Inferior parietal cortex (tissue), 1 donor: ENCODE measurements around the gene LRRC27.
"Not testable (repeated sequence)": the region's sequence is repeated elsewhere in the genome, so short reads cannot be mapped to it uniquely, and the experiment has no call there.

Experiments used
- DNase-seq: peaks from one replicate; pipeline ENCODE4 v3.0.0-alpha.2; 2016; ENCODE audit errors: extremely low spot score

LRRC27 gene

GRCh38 chr10:132314881-132315280 is 17.1 kb upstream of the LRRC27 start:
- DNase-seq, result not testable (repeated sequence)

- no peak for DNase-seq
These were observed 15.9 kb upstream of the LRRC27 start for GRCh38 chr10:132316133-132316532.

- DNase-seq, result not testable (repeated sequence)
These were observed 14.5 kb upstream of the LRRC27 start for GRCh38 chr10:132317477-132317876.

GRCh38 chr10:132319853-132320653 is 11.9 kb upstream of the LRRC27 start:
- DNase-seq, result no peak

DNA sequence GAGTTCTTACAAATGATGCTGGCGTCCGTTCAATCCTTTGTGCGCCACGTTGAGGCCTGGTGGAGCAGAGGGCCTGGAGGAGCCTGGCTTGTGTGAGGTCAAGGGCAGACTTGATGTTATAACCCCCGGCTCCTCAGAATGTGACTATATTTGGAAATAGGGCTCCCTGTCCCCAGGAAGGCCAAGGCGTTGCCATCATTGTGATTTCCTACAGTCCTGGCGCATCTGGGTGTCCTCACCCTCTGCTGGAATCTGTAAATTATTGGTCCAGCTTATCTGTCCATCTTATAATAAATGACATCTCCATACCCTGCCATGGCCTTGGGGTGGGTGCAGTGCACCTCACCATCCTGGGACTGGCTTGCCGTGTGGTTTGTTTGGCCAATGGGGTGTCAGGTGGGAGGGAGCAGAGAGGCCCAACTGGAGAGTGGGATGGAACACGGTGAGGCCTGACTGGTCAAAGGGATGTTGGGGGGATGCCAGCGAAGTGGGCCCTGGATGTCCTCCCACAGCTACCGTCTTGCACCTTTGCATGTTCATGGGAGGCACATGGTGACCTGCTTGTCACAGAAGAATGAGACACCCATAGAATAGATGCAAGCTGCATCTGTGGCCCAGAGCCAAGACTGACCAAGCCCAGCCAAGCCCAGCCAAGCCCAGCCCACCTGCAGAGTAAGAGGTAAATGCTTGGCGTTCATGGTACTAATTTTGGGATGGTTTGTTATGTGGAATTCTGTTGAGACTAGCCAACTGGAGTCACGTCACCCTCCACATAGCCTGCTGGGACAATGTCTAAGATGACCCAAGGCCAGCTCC is 11.1 kb upstream of the LRRC27 start:
- no peak for DNase-seq

DNA sequence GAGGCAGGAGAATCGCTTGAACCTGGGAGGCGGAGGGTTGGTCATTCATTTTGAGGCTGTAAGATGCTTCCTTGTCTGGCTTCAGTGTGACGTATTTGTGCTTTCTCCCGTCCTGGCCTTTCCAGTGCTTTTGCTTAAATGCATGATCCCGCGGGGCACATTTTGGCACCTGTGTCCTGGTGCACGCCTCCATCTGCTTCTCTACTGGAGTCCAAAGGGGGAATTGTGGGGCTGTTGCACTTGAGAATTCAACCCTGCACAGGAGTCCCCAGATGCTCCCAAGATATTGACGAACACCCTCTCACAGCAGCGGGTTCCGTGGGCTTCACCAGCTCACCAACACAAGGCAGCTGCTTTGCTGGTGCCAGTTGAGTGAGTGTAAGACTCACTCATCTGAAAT is 10.3 kb upstream of the LRRC27 start:
- DNase-seq, result no peak

DNA sequence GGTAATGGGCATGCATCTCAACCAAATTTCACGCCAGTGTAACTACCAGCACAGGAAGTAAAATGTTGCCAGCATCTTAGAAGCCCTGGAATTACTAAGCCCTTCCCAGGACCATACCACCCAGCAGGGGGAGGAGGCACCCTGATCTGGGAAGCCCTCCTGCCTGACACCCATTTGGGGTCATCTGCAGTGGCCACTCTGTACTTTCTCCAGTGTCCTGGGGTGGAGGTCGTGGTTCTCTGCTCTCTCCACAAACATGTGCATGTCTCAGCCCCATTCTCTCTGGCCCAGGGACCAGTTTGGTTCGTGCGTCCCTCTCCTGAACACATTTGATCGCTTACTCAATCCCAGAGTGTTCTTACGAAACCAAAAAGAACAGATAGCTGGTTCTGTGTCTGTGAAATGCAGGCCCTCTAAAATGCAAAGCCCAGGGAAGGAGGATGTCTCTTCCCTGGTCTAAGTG is 9.4 kb upstream of the LRRC27 start:
- DNase-seq, result no peak

DNA sequence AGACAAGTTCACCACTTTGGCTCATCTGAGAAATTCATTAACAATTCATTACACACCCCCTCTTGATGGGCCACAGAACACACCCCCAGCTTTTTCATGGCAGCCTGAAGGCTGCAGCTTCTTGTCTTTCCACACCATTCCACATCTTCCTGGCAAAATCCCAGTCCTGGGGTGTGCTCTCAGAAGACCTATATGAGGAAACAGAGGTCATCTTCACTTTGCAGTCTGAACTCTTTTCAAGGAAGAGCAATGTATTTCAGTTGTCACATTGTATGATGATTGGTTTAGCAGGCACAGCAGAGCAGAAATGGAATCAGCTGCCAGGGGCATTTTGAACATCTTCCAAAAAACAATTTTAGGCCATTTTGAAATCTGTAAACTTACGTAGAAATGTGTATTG is 7.8 kb upstream of the LRRC27 start:
- no peak for DNase-seq

DNA sequence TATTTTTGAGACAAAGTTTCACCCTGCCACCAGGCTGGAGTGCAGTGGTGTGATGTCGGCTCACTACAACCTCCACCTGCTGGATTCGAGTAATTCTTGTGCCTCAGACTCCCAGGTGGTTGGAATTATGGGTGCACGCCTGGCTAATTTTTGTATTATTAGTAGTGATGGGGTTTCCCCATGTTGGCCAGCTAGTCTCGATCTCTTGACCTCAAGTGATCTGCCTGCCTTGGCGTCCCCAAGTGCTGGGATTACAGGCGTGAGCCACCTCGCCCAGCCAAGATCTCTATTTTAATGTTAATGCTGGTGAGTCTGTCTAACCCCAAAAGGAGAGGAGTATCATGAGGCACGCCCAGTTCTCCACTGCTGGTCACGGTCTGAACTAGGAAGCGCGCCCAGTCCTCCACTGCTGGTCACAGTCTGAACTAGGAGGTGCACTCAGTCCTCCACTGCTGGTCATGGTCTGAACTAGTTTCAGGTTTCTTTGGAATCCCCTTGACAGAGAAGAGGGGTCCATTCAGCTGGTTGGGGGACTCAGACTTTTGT is 5.6 kb upstream of the LRRC27 start:
- no peak for DNase-seq

GRCh38 chr10:132326925-132327324 is 5.1 kb upstream of the LRRC27 start:
- DNase-seq, result no peak

GRCh38 chr10:132328106-132328505 is 3.9 kb upstream of the LRRC27 start:
- DNase-seq, result no peak

DNA sequence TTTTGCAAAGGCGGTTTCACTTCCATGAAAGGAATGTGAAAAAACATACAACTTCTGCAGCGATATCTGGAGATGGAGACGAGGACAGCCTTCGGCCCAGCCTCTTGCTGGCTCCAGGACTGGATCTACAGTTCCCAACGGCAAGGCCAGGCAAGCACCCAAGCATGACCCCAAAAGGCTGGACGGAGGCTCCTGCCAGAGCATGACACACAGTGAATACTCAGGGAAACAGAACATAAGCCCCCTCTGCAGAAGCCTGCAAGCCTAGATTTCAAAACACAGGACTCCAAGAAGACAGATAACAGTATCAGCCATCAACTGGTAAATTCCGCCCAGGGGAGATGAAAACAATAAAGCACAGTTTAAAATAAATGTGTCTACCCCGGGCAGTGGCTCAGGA is 3.3 kb upstream of the LRRC27 start:
- DNase-seq, result no peak

DNA sequence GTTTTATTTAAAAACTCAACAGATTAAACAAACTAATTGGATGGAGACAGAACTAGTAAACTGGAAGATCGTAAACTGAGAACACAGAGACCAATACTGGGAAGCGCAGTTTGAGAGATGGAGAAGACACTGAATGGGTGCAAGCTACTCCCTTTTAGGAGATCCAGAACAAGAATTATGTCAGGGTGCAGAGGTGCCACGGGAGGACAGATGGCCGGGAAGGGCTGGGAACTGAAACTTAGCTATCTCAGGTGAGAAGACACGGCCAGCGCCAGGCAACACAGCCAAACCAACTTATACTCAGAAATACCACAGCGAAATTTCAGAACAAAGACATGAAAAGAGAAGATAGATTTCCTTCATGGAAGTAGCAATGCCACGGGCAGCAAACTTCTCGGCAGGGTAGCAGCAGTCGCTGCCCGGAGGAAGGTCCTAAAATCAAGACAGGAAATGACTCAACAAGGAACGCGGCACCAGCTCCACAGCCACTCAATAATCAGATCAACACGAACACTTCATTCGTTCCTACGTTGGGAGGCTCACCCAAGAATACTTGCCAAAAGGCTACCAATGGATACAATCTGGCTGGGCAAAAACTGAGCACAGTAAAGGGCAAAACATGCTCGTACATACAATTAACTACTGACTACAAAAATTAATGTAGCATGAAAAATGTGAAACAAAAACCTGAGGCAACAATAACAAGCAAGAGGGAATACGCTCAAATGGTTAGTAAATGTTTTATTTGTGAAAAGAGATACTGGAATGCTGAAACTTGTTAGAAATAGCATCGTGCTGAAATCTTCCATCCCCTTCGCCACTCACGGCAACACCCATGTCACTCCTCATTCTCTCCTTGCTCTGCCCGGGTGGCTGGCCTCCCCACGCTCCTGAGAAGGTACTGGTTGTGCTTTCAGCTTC is 2.2 kb upstream of the LRRC27 start:
- no peak for DNase-seq

- DNase-seq, result no peak
These were observed 1.5 kb upstream of the LRRC27 start for GRCh38 chr10:132330486-132330833.

DNA sequence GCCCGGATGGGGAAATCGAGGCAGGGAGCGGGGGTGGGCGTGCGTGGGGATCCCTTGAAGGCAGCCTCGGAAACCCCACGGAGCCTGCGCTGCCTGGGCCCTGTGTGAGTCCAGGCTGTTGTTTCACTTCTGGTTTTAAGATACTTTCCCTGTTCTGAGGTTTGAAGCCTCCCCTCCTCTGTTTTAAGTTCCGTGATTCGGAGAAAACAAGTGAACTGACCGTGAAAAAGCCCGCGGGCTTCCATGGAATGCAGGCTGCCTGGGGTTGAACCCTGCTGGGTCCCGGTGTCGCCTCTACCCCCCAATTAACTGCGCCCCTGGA is 401 bp downstream of the LRRC27 start:
- no peak for DNase-seq

DNA sequence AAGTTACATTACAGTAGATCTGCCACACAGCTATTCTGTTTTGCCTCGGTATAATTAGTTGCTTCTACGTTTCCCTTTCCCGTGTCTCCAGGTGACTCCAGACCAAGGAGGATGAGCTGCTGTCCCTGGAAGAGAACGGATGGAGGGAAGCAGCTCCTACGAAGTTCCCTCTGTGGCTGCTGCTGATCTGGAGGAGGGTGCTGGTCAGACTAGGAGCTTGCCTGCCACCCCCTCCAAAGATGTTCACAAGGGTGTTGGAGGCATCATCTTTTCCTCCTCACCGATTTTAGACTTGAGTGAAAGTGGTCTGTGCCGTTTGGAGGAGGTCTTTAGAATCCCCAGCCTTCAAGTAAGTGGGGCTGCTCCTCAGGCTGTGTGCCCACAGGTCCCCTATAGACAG is 1.4 kb downstream of the LRRC27 start:
- DNase-seq, result no peak

DNA sequence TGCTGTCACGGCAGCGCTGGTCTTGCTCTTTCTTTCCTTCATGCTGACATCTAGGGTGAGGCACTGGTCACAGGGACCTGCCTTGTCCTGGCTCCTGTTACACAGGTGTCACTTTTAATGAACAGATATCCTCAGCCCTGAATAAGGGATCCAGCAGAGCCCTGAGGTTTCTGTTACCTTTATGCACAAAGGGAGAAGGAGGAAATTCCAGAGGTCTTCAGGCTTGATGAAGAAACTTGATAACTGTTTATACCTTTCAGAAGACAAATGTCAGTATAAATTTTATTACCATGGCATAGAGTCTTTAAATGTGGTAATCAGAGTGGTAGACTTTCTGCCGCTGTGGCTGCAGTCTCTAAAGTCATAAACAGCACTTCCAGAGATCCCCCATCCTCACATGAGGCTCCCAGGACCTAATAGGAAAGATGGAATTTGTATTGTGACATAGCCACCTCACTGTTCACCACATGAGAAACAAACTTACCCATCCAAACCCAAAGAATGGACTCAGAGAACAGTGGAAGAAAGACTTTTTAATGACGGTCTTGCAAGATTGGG is 2.7 kb downstream of the LRRC27 start:
- DNase-seq, result no peak

- DNase-seq, result no peak
These were observed 3.4 kb downstream of the LRRC27 start for GRCh38 chr10:132335189-132336063.

- no peak for DNase-seq
These were observed 4.2 kb downstream of the LRRC27 start for GRCh38 chr10:132336064-132336746.

- DNase-seq, result no peak
These were observed 5.0 kb downstream of the LRRC27 start for GRCh38 chr10:132336919-132337407.
